K562 (cell line): Measurements from ENCODE around the gene EVPL. TPM values are rescaled to one million over a fixed set of nuclear protein-coding genes. Genes with fewer than 3 reads are reported as not detected.
A peak's percentile ranks its signal among the peaks of the same experiment; 100 is the strongest.

Experiments
- ATAC-seq: fragments of 200-7000 bp; cut with Tn5 transposase; 3 replicates; pipeline ENCODE4 v1.9.1; 2020; ENCODE audit warnings: moderate library complexity
- BruUV-seq: library from RNA; stranded (reverse); fragments of 400-500 nt; replicated peaks from 2 replicates; lab custom pipeline; 2021; lab: Mats Ljungman, UMichigan
- CTCF ChIA-PET: fragments of 300-600 bp; formaldehyde crosslinking; extraction: SDS; loops from one replicate; lab custom pipeline; 2021; ENCODE audit warnings: low intra/inter-chr PET ratio; lab: Yijun Ruan, JAX
- POLR2A ChIA-PET: fragments of 300-600, 350-650 bp; sonication (Branson Sonifier 250); formaldehyde crosslinking; extraction: SDS; loops from one replicate; lab custom pipeline; 2021; ENCODE audit warnings: antibody characterized with exemption, inconsistent platforms; lab: Yijun Ruan, JAX
- DNase-seq, 4 experiments: peaks; one replicate each; pipeline versions ENCODE4 v3.0.0 to v3.0.0-alpha.2; 2011 to 2018; ENCODE audit warnings: low spot score in 3 of 4, mixed read lengths in 3 of 4; ENCODE audit errors: extremely low read depth in 1 of 4
- FAIRE-seq: peaks from 2 replicates; lab custom pipeline; 2011; peaks lifted over from hg19 to GRCh38; lab: Jason Lieb, UNC
- H2AFZ ChIP-seq: 2 replicates; pipeline ENCODE4 v1.6.0; 2011; ENCODE audit warnings: low read depth, low read length, control low read depth, inconsistent platforms
- H3K27ac ChIP-seq: fragments of 200-600 bp; 3 replicates; pipeline ENCODE4 v1.8.0; 2011; ENCODE audit warnings: low read depth, mild to moderate bottlenecking, control low read depth, inconsistent platforms, low read length, moderate library complexity, mixed read lengths; ENCODE audit errors: extremely low read depth
- H3K27me3 ChIP-seq, 2 experiments: fragments of 300-600 bp in 1 of 2; 2 replicates in 1 of 2; 3 replicates in 1 of 2; pipeline versions ENCODE4 v1.6.0 to v1.8.0; 2011; ENCODE audit warnings: inconsistent platforms in 2 of 2, low read length in 2 of 2, mild to moderate bottlenecking in 1 of 2, mixed read lengths in 1 of 2, moderate library complexity in 1 of 2; ENCODE audit not compliant: control insufficient read depth in 2 of 2, insufficient read depth in 2 of 2
- H3K36me3 ChIP-seq: fragments of 300-600 bp; 3 replicates; pipeline ENCODE4 v1.8.0; 2011; ENCODE audit warnings: mild to moderate bottlenecking, low read length, inconsistent platforms; ENCODE audit not compliant: control insufficient read depth, insufficient read depth
- H3K4me1 ChIP-seq, 2 experiments: fragments of 200-600 bp in 1 of 2; replicated peaks in 1 of 2; 2 replicates in 1 of 2; 3 replicates in 1 of 2; pipeline versions ENCODE4 v1.5.1 to v1.8.0; 2011; ENCODE audit warnings: inconsistent platforms in 2 of 2, low read length in 2 of 2, mild to moderate bottlenecking in 1 of 2, mixed read lengths in 1 of 2, moderate library complexity in 1 of 2; ENCODE audit not compliant: control insufficient read depth in 2 of 2, insufficient read depth in 2 of 2
- H3K4me2 ChIP-seq: 2 replicates; pipeline ENCODE4 v1.6.1; 2011; ENCODE audit warnings: low read length, control low read depth, inconsistent platforms, mixed read lengths; ENCODE audit not compliant: insufficient read depth
- H3K4me3 ChIP-seq: fragments of 200-600 bp; sonication (generic), shearing (Covaris generic); 2 replicates; pipeline ENCODE4 v1.5.1; 2016; ENCODE audit warnings: control low read depth, inconsistent platforms
- H3K79me2 ChIP-seq: fragments of 200-600 bp; 3 replicates; pipeline ENCODE4 v1.8.0; 2011; ENCODE audit warnings: low read length, inconsistent platforms; ENCODE audit not compliant: control insufficient read depth, insufficient read depth
- H3K9ac ChIP-seq, 2 experiments: 2 replicates each; pipeline versions ENCODE4 v1.6.0 to v1.6.1; 2011; ENCODE audit warnings: low read depth in 2 of 2, low read length in 2 of 2, control low read depth in 1 of 2, inconsistent platforms in 1 of 2, mild to moderate bottlenecking in 1 of 2, mixed read lengths in 1 of 2; ENCODE audit not compliant: insufficient read depth in 1 of 2
- H3K9me1 ChIP-seq: one replicate; pipeline ENCODE4 v1.6.0; 2011; ENCODE audit warnings: inconsistent platforms, mild to moderate bottlenecking, low read length, moderate library complexity; ENCODE audit not compliant: control insufficient read depth, insufficient read depth
- H3K9me3 ChIP-seq: replicated peaks from 2 replicates; pipeline ENCODE4 v1.5.1; 2011; ENCODE audit warnings: low read depth, low read length, inconsistent platforms; ENCODE audit not compliant: control insufficient read depth, insufficient read depth
- H4K20me1 ChIP-seq: replicated peaks from 2 replicates; pipeline ENCODE4 v1.6.1; 2011; ENCODE audit warnings: low read length, inconsistent platforms, mixed read lengths; ENCODE audit not compliant: control insufficient read depth, insufficient read depth
- ATF3 ChIP-seq, 2 experiments: fragments of 450-650 bp in 1 of 2; sonication (generic) in 1 of 2; formaldehyde crosslinking in 1 of 2; IDR thresholded peaks in 1 of 2; conservative IDR thresholded peaks in 1 of 2; 2 replicates each; pipeline versions ENCODE4 v1.6.1 to v1.8.1; 2016 to 2023; ENCODE audit warnings: mild to moderate bottlenecking in 2 of 2, moderate library complexity in 2 of 2, inconsistent platforms in 1 of 2, missing genetic modification reagents in 1 of 2
- ESRRA ChIP-seq: fragments of 450-650 bp; IDR thresholded peaks from 2 replicates; pipeline ENCODE4 v1.6.1; 2014; ENCODE audit warnings: low read depth, mild to moderate bottlenecking, moderate library complexity, borderline replicate concordance
- GATAD2A ChIP-seq: fragments of 450-650 bp; IDR thresholded peaks from 2 replicates; pipeline ENCODE4 v1.6.1; 2017
- JUND ChIP-seq, 2 experiments: IDR thresholded peaks; 2 replicates in 1 of 2; 3 replicates in 1 of 2; pipeline ENCODE4 v1.6.1; 2011; ENCODE audit warnings: borderline replicate concordance in 2 of 2, low read depth in 2 of 2, low read length in 2 of 2, improper control_type of control experiment in 1 of 2, missing biosample characterization in 1 of 2, missing genetic modification characterization in 1 of 2, missing genetic modification reagents in 1 of 2
- LARP7 ChIP-seq: fragments of 450-650 bp; IDR thresholded peaks from 2 replicates; pipeline ENCODE4 v1.6.1; 2016
- PBX2 ChIP-seq, 2 experiments: IDR thresholded peaks in 1 of 2; conservative IDR thresholded peaks in 1 of 2; 2 replicates each; pipeline ENCODE4 v1.6.1; 2016; ENCODE audit warnings: low read depth in 2 of 2, mild to moderate bottlenecking in 1 of 2, missing compliant biosample characterization in 1 of 2, missing genetic modification characterization in 1 of 2, moderate library complexity in 1 of 2
- POLR2AphosphoS5 ChIP-seq: IDR thresholded peaks from 2 replicates; pipeline ENCODE4 v1.6.1; 2011; ENCODE audit warnings: mild to moderate bottlenecking, low read depth, low read length, moderate library complexity; ENCODE audit not compliant: control insufficient read depth, insufficient read depth
- SIX5 ChIP-seq, 2 experiments: IDR thresholded peaks; 2 replicates each; pipeline ENCODE4 v1.6.1; 2011; ENCODE audit warnings: low read length in 2 of 2, borderline replicate concordance in 1 of 2, low read depth in 1 of 2, mild to moderate bottlenecking in 1 of 2, moderate library complexity in 1 of 2; ENCODE audit not compliant: insufficient read depth in 1 of 2
- TBP ChIP-seq: optimal IDR thresholded peaks from 2 replicates; pipeline ENCODE3; 2011; ENCODE audit warnings: low read depth, low read length, improper control_type of control experiment
- TEAD2 ChIP-seq: fragments of 450-650 bp; IDR thresholded peaks from 2 replicates; pipeline ENCODE4 v1.6.1; 2016; ENCODE audit warnings: missing genetic modification characterization, control low read depth, missing compliant biosample characterization
- ZBTB2 ChIP-seq: fragments of 450-650 bp; IDR thresholded peaks from 2 replicates; pipeline ENCODE4 v1.6.1; 2016; ENCODE audit warnings: antibody characterized with exemption
- ZNF212 ChIP-seq: fragments of 450-650 bp; formaldehyde crosslinking; IDR thresholded peaks from 2 replicates; pipeline ENCODE4 v1.4.0; 2020; ENCODE audit warnings: mild to moderate bottlenecking
- WGBS: fragments of 100-300 bp; shearing (Covaris generic); methylation state at CpG from one replicate; pipeline ENCODE4 v1.1.6; 2016; ENCODE audit warnings: low coverage, mixed read lengths; ENCODE audit not compliant: insufficient coverage; ENCODE audit errors: missing lambda C conversion rate; 5-methylcytosine and 5-hydroxymethylcytosine counted together
- in situ Hi-C: fragments of 300-500 bp; cut with MboI; formaldehyde crosslinking; loops from 4 replicates; pipeline ENCODE4 v1.15.0; 2018; ENCODE audit warnings: inconsistent platforms, mixed read lengths
- intact Hi-C: fragments of 100-400 bp; cut with micrococcal nuclease; formaldehyde crosslinking; loops from 2 replicates; pipeline ENCODE4 v1.14.2; 2022
- polyA plus RNA-seq, 8 experiments: library from polyadenylated mRNA; depleted of rRNA in 4 of 8; stranded (reverse) in 5 of 8; unstranded in 3 of 8; fragments of >200 nt; fragmentation: Nextera tagmentation in 2 of 8; fragmentation: Illumina TruSeq in 1 of 8; extraction: Ambion mirVana in 2 of 8; extraction: Trizol in 1 of 8; gene quantifications; 2 replicates each; pipeline versions ENCODE4 v1.2.1 to v1.2.3, GENCODE V29; 2011 to 2014; ENCODE audit warnings: inconsistent platforms in 1 of 8, missing spikeins in 1 of 8
- total RNA-seq, 7 experiments: library from RNA; depleted of rRNA in 6 of 7; stranded (reverse); fragments of >200 nt in 6 of 7; fragmentation: Illumina TruSeq in 2 of 7; extraction: Trizol in 2 of 7; gene quantifications; 2 replicates each; pipeline versions ENCODE4 v1.2.1 to v1.2.3, GENCODE V29; 2011 to 2021; ENCODE audit warnings: low replicate concordance in 1 of 7

EVPL gene
- total and polyA plus RNA-seq, 9 of the 15 experiments (the other 6 are each of a cell fraction or from before 2014, with no cell fraction given), result 0.08 to 0.18 (median 0.16) TPM; not detected in 5

- TF ChIP-seq ATF3 (IDR thresholded peaks at IDR 0.05), result peak; percentile 48; the same call in 1 of the 2 replicates
- no peak for TF ChIP-seq ATF3 (CRISPR knock-in tag; conservative IDR thresholded peaks at IDR 0.05)
- TF ChIP-seq JUND (IDR thresholded peaks at IDR 0.05; ENCODE audit: borderline replicate concordance, low read depth, low read length), result peak; percentile 80
- no peak; the same call in 2 of the 3 replicates for TF ChIP-seq JUND (tag; IDR thresholded peaks at IDR 0.05; ENCODE audit: borderline replicate concordance, low read depth, low read length)
- no peak for TF ChIP-seq LARP7
- no peak for TF ChIP-seq ZNF212 (CRISPR knock-in tag)
- no peak for TF ChIP-seq TEAD2 (tag)
Observed at GRCh38 chr17:76053246-76054111, 26.4 kb upstream of the EVPL start (continued).

GRCh38 chr17:76051561-76051960, 24.5 kb upstream of the EVPL start:
- no peak overlapping the region for H3K27ac ChIP-seq
- in situ Hi-C loops, result no loop called here
- H3K4me3 ChIP-seq, result no peak overlapping the region
- no peak overlapping the region for H3K9ac ChIP-seq
- H3K36me3 ChIP-seq, result peaks cover 80% of the 10 kb centered on the region
- ChIA-PET POLR2A (no interaction called here), CTCF (no interaction called here)
- H3K27me3 ChIP-seq, result no peaks in the 10 kb centered on the region
- no peaks in the 10 kb centered on the region for H4K20me1 ChIP-seq
- H3K9me3 ChIP-seq, result no peaks in the 10 kb centered on the region
- H3K79me2 ChIP-seq, result peaks cover 11% of the 10 kb centered on the region; the same call in 2 of the 3 replicates
- no peak for DNase-seq
- no TSS peak for BruUV-seq
- no peak for ATAC-seq
- no peak for FAIRE-seq
- WGBS, result 83% methylated on average over 6 of the region's 6 CpGs
- no peak overlapping the region for H2AFZ ChIP-seq
- no peaks in the 10 kb centered on the region for H3K9me1 ChIP-seq
- H3K4me1 ChIP-seq, result peaks cover 5 to 9% of the 10 kb centered on the region in 2 experiments; a peak in 3 of 5 replicates
- intact Hi-C loops, result no loop called here
- H3K4me2 ChIP-seq, result no peak overlapping the region
- TF ChIP-seq SIX5 (IDR thresholded peaks at IDR 0.05; ENCODE audit: borderline replicate concordance in 1 of 2, insufficient read depth in 1 of 2, low read depth in 1 of 2, low read length in 2 of 2), result no peak
- TF ChIP-seq ZBTB2, result no peak
- no peak for TF ChIP-seq TBP
- TF ChIP-seq POLR2AphosphoS5, result no peak
- TF ChIP-seq GATAD2A, result no peak
- TF ChIP-seq PBX2 (CRISPR knock-in tag; IDR thresholded peaks at IDR 0.05; ENCODE audit: low read depth), result no peak
- no peak for TF ChIP-seq PBX2 (tag; conservative IDR thresholded peaks at IDR 0.05; ENCODE audit: low read depth)
- no peak for TF ChIP-seq ESRRA
